GM19372 (cell line): ENCODE results near the gene OS9.

Source experiments
- ATAC-seq: cut with Tn5 transposase; IDR thresholded peaks from one replicate; pipeline ENCODE4 v1.9.1; 2021; ENCODE audit warnings: mild to moderate bottlenecking, low read depth, moderate library complexity; ENCODE audit not compliant: unreplicated experiment

The OS9 gene

DNA sequence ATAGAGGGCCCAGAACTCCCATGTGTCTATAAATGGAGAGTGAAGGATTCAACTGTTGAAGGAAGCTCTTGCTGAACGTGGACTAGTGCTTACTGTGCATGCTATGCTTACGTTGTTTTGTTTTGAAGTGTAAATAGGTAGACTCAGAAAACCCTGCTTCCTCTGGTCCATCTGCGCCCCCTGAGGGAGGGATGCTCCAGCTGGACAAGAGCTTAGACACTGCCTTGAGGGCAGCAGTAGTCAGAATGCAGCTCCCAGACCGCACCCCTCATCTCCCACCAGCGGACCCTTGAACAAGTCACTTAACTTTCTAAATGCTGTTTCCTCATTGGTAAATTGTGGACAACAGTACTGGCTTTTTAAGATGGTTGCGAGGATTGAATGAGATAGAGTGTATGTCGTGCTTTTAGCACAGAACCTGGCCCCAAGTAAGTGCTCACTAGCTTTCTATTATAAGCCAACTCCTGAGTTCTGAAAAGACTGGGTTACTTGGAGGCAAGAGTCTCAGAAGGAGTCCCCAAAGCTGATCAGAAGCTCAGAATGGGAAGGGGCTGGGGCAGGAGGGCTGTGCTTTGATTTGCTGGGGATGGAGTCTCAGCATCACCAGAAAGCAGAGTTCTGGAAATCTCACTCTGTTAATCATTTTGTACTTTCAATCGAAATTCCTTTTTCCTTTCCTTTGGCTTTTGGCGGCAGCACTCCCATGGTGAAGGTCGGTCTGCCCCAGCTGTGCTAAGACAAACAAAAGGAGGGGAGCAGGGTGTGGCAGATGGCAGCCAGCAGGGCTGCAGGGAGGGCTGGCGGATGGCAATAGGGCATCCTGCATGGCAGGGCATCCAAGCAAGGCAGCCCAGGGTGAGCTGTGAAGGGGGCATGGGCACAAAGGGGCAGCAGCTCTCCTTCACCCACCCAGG lies 29.0 kb downstream of the OS9 start:
- ATAC-seq, result no peak

DNA sequence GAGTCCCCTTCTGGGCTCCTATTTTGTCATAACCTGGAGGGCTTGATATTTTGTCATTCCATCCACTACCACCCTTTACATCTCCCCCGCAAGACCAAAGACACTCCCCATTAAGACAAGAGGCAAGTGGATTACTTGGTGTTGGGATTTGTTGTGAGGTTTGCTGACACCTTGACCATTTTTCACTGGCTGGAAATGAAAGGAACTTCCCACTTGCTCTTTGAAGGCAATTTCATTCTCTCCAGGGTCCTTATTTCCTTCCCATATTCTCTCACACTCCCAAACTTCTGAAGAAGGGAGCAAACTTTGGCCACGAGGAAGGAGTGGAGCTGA lies 29.7 kb downstream of the OS9 start:
- no peak for ATAC-seq

DNA sequence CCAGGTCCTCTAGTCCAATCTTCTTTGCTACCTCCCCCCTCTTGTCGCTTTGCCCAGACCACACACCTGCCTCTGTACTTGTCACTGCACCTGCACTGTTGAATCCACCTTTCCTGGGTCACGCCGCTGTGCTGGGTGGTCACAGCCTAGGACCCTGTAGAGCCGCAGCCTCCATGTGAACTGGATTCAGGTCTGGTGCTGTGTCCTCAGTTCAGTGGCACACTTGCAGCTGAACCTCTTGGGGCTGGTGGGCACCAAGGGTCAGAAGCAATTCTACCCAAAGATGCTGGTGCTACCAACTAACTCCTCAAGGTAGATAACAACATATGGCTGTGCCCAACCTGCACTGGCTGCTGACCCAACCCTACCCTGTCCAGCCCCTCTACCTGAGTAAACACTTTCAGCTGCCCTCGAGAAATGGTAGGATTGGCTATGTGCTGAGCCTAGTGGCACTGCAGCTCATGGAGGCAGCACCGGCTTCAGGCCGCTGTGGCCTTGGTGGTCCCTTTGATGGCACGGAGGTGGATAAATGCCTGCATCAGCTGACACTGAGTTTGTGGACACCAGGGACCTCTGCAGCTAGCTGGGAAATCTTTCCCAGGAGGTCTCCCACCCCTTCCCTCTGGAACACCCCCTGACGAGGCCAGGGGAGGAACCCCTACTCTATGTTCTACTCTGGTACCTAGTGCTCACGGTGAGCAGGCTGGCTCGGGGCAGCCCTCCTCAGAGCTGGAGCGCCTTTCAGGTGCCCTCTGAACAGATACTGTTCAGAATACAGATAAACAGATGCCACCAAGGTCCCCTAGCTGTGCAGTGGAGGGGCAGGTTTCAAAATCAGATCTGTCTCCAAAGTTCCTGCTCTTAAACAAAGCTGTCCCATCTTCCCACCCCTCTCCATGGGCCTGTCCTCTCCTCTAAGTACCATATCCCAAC lies 30.3 kb downstream of the OS9 start:
- no peak for ATAC-seq

DNA sequence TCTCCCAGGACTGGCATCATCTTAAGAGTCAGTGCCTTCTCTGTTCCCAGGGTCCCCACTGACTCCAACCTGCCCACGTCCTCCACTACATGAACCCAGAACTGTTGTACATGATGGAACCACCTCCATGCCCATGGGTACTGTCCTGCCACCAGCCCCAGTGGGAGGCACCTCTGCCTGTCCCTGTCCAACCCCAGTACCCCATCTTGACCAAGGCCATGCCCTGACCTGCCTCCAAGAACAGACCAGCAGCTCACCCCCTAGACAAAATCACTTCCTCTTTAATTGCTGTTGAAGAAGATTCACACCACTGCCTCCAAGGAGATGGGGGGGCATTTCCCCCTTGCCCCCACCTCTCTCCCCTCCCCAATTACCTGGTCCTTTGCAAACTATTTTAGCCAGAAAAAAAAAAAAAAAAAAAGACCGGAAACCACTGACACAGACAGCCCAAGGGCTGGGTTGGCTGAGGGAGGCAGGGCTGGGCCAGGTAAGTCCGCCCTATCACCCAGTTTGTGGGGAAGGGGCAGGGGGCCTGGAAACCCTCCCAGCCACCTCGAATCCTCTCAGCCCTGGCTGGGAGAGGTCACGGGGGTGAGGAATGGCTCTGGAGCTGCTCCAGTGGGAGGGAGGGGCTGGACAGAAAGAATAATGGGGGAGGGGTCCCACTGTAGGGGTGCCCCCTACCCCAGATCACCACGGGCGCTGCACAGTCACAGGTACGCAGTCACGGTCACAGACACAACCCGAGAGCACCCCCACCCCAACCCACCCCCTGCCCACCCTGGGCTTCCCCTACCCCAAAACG lies 31.2 kb downstream of the OS9 start:
- ATAC-seq, result no peak

DNA sequence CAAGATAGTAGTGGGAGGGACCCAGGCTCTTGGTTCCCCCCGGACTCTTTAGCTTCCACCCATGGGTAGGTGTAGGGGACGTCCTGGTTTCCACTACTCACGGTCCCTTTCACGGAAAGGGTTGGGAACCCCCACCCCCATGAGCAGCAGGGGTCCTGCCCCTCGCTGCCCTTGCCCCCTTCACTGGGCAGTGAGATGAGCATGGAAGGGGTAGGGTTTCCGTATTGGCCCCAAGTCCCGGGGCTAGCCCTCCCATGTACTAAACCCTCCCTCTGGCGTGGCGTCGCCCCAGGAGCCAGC lies 31.9 kb downstream of the OS9 start:
- no peak for ATAC-seq

DNA sequence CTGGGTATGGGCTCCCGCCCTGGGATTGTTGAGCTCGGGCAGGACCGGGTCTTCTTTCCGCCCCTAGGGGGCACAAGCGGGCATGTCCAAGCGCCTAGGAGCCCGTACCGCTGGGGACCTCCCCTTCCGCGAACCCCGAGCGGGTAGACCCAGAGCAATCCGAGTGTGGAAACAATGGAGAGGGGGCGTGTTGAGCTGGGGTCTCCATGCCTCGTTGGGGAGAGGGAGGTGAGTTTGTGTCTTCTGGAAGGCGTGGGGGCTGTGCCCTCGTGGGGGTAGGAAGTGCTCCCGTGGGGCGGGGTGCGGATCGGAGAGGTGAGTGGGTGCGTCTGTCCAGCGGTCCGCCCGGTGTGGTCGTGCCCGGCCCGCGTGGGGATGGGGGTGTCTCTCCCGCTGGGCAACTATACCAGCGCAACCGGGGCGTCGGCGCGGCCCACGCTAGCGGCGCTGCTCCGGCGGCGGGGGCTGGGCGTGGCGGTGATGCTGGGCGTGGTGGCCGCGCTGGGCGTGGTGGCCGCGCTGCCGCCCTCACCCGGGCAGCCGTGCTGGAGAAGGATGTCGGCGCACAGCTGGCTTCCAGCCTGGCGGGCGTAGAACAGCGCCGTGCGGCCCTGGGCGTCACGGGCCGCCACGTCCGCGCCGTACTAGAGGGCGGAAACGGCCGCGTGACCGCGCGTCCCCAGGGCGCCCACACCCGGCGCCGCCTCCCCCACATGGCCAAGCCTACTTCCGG lies 32.4 kb downstream of the OS9 start:
- ATAC-seq, result no peak

DNA sequence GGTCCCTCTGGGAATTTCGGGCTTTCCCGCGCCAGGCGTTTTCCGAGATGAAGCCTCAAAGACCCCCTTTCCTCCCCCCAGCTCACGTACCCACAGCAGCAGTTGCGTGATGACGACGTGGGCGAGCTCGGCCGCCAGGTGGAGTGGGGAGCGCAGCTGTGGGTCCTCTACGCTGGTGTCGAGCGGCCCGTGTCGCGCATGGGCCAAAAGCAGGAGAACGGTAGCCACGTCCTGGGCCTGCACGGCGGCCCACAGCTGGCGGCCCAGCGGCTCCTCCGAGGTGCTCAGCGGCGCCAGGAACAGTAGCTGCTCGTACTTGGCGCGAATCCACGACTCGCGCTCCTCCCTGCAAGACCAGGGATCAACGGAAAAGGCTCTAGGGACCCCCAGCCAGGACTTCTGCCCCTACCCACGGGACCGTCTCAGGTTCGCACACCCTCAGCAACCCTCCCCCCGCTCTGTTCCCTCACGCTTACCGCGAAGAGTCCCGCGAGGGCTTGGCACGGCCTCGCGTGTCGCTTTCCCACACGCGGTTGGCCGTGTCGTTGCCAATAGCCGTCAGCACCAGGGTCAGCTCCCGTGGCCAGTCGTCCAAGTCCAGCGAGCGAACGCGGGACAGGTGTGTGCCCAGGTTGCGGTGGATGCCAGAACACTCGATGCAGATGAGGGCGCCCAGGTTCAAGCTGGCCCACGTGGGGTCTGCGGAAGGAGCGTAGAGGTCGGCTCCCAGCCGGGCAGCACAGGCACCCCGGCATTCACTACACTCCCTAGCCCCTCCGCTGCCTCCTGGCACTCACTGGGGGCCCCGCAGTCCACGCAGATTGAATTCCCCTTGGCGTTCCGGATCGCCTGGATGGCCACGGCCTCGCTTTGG lies 33.2 kb downstream of the OS9 start:
- no peak for ATAC-seq

DNA sequence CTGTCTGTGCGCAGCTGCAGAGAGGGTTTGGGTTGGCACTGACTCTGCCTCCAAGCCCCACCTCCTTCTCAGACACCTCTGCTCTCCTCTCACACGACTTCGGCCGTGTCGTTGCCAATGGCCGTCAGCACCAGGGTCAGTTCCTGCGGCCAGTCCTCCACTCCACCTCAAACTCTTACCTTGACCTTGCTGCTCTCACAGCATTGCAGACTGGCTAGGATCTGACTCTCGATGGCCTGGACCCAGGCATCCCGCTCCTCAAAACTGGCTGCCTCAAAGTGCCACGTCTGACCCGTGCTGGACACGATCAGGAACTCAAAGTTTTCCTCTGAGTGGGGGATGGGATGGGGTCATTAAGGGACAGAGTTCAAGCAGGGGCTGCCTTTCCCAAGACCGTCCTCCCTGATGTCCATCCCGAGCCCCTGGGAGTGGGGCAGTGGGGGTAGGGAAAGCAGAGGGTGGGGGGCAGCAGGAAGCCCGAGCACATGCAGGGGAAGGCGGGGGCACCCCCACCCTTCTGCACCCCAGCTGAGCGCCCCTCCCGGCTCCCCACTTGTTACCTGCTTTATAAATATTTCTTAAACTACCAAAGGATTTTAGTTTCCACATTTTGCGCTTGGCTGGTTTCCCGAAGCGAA lies 33.9 kb downstream of the OS9 start:
- ATAC-seq, result no peak

DNA sequence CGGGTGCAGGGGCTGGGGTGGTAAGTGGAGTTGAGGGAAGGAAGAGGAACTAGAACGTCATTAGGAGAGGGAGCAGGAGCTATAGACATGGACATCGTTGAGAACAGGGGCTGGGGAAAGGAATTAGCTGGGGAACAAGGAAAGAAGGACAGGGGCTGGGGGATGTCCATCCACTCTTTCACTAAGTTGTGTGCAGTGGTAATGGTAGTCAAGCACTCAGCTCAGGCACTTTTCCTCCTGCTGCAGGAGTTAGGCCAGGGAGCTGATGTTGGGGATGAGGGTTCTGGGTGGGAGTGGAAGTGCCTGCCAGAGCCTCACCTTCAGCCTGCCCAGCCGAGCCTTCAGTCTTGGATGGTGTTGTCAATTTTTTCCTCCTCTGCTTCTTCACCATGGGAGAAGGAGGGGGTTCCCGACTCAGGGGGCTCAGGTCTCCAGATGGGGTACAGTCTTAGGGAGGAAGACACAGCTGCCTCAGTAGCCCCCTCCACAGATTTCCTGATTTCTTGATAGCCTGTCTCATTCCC lies 35.5 kb downstream of the OS9 start:
- no peak for ATAC-seq

DNA sequence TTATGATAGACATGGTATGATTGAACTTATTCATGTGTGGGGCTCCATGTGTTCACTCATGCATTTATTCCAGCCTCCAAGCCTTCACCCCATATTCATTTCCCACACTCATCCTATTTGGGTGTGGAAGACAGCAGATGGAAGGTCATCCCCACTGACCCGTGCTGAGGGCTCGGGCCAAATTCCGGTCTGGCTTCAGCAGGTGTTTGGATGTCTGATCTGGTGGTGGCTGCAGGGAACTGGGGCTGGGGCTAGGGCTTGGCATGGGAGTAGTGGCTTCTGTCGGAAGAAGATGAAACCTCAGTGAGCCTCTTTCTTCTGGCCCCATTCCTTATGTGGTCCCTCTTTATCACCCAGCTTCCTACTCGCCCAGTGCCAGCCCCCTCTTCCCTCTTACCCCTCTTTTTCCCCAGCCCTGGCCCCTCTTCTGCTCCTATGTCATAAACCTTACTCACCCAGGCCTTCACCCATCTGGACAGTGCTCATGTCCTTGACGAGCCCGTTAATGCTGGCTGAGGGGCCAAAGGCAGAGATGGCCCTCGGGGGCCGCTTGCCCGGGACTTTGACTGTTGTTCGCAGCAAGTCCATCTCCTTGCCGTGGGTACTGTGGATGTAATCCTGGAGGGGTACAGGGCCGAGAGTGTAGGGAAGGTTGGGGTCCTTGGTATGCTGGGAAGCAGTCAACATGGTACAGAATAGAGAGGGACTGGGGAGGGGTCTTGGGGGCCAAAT lies 36.6 kb downstream of the OS9 start:
- no peak for ATAC-seq

DNA sequence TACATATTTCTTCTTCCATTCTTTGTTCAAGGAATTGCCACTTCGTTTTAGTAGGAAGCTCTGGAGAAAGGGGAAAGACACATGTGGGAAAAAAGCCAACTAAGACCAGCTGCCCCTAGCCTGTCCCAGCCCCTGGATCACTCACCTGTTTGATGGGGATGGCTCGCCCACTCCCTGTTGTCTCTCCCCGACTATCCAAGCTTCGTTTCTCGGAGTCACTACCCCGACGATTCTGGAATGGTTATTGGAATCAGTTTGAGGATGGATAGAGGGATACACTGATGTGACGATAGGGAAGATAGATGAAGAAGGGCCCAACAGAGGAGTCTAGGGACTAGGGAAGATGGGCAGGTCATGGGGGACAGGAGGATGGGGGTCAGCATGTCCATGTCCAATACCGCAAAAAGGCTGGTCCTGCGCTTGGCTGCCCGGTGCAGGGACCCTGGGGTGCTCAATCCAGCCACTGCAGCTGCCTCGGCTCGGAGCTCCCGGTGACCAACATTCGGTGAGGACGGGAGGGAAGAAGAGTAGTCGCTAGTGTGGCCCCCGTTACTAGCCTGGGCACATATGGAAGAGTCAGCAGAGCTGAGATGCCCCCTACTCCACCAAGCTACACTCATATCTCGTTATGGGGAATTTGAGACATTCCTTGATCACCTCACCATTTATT lies 37.6 kb downstream of the OS9 start:
- ATAC-seq, result no peak

DNA sequence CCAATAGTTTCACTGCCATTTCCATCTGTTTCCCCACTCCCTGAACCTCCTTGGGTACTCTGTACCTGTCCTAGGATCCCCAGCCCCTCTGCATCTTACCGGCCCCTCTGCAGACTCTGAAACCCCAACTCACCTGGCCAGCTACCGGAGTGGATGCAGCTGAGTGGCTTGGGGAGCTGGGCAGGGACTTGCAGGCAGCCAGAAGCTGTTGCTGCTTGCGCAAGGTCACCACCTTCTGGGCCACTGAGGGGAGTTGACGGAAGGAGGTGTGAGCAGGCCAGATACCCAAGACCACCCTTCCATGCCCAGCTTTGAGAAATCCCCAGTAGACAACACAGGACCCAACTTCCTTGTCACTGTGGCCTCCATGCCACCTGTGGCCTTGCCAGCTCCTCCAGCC lies 38.3 kb downstream of the OS9 start:
- no peak for ATAC-seq

DNA sequence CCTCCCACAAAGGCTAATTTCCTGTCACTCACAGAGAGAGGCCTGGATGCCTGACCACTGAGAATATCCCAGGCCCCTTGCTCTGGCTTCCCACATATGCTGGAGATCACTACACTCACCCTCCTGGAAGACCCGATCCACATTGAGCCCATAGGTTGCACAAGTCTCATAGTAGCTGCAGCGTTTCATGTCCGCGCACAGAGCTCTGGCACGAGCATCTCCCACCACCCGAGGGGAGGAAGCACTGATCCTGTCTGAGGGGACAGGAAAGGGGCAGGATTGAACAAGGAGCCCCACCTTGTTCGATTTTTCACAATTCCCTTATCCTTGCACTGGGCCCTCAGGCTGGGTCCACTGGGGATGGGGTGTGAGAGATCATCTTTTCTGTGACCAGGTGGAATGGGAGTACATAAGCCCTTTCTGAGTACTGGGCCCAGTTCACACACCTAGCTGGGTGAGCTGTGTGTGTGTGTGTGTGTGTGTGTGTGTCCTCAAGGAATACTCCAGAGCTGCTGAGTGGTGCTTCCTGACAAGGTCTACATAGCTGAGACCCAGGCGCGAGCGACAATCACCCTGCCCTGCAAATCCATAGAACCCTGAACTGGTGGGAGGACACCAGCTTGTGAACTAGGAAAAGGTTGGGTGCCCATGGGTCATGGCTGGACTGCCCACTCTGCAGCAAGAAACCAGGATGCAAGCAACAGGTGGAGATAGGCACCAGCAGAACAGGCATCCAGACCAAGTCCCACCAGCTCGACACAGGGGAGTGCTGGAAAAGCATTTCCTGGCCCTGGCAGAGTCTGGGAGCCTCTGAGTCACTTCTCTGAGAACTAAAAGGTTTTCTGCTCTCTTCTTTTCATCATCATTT lies 39.0 kb downstream of the OS9 start:
- ATAC-seq, result no peak

DNA sequence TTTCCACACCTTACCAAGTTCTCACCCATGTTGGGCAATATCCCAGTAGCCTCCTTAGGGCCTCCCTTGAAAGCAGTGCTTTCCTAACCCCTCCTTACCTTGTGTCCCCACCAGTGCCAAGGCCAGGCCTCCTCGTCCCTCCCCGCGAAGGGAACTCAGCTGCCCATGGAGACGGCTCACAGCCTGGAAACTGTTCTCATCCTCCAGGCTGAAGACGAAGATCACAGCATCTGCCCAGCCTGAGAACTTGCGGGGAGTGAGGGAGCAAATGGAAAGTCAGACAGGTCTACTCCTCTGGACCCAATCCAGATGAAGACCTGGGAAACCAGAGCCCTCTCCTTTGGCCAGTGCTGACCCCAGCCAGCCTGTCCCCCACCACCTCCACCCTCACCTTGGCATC lies 40.0 kb downstream of the OS9 start:
- no peak for ATAC-seq

DNA sequence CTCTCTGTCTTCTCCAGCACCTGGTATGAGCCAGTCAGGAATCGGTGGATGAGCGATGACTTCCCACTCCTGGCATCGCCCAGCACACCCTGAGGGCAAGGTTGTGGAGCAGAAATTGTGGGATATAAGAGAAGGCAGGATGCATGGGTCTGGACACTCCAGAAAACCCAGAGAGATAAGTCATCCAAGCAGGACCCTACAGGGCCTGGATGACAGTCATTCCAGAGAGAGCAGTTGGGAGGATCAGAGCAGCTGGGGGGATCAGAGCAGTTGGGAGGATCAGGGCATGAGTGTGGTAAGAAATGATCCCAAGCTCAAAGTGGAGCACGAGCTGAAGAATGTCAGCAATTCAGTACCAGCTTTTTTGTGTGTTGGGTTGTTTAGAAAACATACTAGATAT lies 40.7 kb downstream of the OS9 start:
- no peak for ATAC-seq

DNA sequence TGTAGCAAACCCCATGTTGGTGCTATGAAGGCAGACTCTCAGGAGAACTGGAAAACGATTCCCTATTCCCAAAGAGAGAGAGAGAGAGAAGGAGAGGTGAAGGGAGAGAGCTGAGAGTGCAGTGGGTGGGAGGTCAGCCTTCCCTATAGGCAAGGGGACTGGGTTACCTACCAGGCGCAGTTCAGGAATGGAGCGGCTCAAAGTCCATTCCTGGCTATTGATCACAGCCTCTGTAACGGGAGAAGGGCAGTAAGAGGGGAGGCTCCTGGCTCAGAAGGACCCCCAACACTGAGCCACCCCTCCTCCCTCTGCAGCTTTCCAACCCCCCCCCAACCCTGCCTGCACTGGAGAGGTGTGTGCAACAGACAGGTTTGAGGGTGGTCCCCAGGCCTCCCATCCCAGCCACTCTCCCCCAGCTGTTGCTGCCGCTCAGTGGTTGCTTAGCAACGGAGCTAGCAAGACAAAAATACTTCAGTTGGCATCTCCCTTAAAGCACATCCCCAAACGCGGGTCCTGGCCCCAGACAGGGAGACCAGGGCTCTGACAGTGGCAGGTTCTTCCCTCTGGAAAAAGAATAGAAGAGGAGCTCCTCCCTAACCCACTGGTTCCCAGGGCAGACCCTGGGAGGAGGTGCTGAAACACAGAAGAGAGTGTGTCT lies 41.4 kb downstream of the OS9 start:
- no peak for ATAC-seq
